Activated CD8-positive, alpha-beta memory T cell treated with anti-CD3 and anti-CD28 coated beads for 1 hour (primary cell): Measurements from ENCODE around the gene NUDT1.

Experiments
- DNase-seq, 2 donors: peaks; one replicate each; pipeline ENCODE4 v3.0.0-alpha.2; 2020; ENCODE audit warnings: low read depth in 1 of 2; ENCODE audit errors: extremely low read depth in 1 of 2

The NUDT1 gene

DNA sequence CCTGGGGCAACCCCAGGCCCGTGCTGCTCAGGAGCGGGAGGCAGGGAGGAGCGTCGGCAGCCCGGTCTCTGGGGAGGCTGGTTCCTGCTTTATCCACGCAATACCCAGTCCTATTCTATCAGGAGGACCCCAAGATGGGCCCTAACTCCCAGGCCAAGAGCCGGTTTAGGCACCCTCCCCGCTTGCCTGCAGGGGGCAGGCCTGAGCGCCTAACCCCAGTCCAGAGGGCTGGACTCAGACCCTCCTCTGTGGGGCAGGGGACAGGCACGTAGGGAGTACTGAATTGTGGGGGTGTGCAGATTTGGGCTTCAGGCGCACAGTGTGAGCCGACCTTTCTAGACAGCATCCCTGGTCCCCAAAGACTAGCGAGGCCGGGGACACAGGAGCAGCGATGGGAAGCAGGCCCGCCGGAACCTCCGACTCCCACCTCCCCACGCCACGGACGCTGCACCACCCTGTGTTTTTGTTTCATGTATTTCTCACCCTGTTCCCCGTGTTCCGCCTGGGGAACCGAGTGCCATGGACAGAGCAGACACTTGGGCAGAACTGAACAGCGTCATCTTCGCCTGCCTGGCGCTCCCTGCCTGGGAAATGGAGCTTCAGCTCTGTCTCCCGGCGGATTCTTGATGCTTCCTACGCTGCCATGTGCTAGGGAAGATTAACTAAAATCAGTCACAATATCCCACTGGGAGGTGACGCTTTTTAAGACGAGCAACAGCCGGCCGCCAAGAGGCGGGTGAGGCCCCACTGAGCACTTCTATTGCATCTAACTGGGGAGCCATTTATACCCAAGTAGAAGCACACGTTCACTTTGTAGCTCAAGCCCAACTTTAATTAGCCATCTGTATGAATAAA lies 5.3 kb downstream of the NUDT1 start:
- no peak for DNase-seq

DNA sequence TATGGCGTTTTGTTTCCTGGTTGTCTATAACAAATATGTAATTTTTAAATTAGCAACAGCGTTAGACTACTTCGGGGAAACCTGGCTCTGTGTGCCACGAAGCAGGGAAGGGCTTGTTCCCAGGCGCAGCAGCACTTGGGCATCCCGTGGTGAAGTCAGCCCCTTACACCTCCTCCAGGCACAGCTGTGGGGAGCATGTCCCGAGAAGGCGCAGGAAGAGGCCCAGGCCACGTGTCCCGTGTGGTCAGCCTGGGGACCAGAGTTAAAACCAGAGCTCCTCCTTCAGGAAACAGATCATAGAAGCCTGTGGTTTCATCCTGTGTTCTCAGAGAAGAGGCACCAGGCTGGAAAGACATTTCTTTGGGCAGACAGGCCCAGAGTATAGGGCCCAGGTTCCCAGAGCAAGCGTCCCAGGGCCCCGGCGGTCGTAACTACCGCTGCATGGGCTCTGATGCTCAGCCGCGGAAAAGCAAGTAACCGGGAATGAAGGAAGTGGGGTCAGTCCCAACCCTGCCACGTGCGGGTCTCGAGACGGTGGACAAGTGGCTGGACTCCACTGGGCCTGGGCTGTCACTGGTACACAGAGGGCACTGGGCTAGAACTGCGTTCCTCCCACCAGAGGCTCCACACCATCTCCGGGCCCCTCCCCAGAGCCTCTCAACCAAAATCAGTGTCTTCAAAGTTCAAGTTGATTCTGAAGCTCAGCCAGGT lies 7.1 kb downstream of the NUDT1 start:
- no peak for DNase-seq

DNA sequence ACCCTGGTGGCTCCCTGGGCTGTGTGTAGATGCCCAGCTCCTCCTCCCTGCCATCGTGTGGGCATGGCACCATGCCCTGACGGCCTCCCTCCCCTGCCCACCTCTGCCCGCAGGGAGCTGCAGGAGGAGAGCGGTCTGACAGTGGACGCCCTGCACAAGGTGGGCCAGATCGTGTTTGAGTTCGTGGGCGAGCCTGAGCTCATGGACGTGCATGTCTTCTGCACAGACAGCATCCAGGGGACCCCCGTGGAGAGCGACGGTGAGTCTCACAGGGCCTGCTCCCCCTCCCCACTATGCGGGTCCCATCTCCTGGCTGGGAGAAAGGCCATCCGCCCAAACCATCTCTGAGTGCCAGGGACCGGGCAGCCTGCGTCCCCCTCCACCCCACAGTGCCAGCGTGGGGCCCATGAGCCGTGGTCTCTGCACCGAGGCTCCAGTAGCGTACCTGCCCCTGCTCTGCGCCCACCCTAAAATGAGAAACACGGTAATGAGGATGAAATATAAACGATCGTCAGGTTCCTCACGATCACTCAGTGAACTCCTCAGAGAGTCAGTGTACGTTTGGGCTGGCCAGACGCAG lies 7.8 kb downstream of the NUDT1 start:
- DNase-seq, result no peak

DNA sequence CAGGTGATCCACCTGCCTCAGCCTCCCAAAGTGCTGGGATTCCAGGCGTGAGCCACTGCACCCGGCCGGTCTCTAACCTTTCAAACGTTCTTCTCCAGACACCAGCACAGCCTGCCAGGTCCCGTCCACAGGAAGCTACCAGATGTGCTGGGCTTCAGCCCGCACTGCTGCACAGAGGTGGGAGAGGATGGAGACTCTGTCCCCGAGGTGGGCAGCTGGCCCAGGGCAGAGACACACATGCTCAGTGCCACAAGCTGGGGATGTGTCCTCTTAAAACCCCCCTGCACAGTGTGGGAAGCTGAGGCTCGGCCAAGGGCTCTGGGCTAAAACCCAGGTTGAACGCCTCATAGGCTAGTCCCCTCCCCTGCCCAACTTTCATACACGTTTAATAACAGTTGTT lies 9.4 kb downstream of the NUDT1 start:
- no peak for DNase-seq

DNA sequence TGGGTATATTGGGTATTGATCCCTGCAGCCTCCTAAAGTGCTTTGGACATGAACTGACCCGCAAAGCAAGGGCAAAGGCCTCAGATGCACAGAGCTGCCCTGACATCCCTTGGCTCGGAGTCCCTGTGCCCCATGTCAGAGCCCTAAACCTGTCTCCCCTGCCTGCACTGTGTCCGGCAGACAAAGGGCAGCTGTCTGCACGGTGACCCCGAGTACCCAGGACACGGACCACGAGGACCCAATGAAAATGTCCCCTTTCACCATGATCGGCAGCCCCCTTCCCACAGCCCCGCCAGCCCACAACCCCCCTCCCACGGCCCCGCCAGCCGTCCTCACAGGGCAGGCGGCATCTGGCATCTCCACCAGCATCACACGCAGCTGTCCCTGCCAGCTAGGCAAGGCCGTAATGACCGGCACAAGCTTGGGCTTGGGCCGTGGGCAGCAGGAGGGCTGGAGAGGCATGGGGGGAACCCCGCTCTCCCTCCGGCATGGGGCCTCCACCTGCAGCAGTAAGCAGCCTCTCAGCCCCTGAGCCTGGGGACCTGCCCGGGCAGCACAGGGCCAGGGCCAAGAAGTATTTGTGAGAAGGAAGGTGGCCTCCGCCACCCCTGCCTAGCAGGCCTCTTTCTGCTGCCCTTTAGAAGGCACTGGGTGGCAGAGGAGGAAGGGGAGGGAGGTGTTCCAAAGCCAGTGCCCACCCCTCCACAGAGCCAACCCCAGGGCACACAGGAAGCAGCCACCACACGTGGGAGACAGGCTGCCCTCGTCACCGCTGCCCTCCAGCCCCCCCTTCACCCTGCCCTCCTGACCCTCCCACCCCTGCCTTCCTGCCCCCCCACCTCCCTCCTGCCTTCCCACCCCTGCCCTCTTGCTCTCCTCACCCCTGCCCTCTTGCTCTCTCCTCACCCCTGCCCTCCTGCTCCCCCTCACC lies 10.1 kb downstream of the NUDT1 start:
- no peak for DNase-seq

DNA sequence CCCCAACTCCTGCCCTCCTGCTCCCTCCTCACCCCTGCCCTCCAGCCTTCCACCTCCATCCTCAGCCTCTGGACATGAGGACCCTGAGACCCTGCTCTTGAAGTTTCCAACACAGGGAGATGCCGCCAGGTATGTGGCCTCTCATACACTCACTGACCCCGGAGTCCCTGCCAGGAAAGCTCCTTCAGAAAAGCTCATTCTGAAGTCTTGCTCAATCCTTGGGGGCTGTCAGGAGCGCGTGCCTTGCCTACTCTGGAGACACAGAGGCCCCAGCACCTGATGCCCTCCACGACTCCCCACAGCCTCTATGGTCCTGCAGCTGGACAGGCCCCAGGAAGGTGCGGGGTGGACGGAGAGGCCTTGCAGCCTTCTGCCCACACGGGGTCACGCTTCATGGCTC lies 11.0 kb downstream of the NUDT1 start:
- DNase-seq, result no peak

DNA sequence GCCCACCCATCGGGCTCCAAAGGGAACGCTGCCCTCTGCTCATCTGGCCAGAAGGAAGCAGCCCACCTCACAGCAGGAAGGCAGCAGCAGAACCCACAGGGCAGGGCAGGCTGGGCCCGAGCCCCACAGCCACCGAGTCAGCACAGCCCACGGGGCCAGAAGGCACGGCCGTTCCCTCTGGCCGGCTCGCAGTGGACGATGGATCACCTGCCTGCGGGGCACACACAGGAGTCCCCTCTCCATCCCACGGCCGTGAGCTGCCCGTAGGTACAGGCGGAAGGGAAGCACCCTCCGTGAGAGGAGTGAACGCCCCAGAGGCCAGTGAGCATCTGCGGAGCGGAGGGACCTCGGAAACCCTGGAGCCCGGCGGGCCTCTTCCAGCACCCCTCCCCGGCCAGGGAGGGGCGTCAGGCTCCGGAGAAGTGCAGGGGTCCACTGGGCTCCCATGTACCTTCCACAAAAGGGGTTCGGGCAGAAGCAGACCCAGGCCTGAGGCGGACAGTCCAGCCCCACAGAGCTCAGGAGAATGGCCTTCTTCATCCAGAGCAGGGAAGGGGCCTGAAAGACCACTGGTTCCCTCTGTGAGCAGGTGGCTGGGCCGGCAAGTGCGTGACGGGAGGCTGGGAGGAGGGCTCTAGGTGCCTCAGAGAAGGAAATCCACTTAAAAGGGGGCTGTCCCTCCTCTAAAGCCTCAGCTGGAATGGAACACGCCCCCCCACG lies 11.7 kb downstream of the NUDT1 start:
- DNase-seq, result no peak

DNA sequence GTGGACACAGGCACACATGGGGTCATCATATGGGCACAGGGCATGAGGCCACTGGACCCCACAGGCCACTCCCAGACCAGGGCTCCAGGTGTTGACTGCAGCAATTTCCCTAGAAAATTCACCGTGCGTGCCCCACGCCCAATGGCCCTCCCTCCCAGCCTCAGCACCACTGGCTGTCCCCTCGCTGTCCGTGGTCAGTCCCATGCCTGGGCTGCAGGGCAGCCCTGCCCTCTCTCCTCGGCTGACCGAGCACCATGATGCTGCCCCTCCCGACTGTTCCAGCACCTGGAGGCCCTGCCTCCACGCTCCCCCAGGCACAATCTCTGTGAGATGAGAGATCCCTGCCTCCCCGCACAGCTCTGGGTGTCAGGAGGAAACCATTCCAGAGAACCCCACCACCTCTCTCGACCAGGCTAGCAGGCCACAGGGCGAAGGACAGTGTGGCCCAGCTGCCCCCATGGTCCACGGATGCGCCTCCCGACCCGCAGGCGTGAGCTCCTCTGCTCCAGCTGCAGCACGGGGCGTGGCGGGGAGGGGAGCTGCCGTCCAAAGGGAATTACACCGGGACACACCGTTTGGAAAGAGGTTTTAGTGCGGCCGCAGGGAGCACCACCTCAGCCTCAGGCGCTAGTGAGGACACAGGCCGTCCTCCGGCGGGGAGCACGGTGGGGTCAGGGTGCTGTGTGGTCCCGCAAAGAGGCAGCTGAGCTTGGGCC lies 12.6 kb downstream of the NUDT1 start:
- DNase-seq, result no peak

DNA sequence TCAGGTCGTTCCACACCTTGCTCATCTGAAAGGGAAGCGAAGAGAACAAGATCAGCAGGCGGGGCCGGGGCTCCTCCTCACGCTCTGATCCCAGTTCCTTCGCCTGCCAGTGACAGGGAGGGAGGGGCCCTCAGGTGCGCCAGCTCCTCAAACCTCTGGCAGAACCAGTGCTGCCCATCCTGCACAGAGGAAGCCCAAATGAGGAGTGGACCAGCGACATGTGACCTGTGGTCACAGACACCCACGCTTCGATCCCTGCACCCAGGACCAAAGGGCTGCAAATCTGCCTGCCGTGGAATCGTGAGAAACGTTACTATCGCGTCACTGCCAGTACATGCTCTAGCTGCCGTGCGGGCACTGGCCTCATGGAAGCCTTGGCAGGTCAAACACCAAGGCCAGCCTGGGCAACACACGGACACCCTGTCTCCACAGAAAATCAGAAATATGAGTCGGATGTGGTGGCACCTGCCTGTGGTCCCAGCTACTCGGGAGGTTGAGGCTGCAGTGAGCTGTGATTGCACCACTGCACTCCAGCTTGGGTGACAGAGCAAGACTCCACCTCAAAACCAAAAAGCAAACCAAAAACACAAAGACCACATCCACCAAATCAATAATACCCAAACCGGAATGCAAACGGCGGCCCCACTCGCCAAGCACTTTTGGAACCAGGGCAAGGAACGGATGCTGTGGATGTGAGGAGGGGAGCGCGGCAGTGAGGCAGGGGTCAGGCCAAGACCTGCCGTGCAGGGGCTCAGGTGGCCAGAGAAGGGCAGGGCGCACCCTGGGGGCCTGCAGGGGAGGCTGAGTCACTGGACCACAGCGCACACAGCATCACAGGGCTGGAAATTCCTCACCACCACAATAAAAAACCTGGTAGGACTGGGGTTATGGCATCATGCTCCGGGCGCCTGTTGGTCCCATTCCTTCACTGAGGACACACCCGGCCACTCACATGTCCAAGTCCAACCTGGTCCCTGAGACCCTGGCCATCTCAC lies 13.4 kb downstream of the NUDT1 start:
- no peak for DNase-seq

DNA sequence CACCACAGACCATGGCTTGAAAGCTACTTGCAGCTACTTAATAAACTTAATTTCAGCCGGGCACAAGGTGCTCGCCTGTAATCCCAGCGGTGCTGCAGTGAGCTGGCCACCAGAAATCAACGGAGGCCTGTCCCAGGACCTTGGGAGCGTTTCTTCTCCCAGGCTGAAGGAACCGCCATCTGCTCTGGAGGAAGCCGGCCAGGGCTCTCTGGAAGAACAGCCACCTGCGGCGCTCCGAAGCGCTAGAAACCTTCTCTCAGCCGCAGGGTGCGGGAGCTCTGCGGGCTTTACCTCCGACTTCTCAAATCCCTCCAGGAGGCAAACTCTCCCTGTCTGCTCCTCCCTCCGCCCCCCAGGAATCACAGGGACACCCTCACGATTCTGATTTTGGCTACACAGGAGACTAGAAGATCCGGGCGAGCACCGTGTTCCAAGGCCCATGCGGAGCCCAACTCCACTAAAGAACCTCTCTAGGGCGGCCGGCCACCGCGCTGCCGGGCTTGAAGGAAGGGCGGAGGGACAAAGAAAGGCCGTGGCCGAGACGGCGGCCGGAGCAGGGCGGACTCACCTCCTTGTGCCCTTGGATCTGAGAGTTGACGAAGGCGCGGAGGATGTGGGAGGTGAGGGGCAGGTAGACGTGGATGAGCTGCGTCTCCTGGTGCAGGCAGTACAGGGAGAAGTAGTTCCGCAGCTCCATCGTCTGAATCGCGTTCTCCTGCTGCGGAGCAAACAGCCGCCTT lies 14.4 kb downstream of the NUDT1 start:
- no peak for DNase-seq

DNA sequence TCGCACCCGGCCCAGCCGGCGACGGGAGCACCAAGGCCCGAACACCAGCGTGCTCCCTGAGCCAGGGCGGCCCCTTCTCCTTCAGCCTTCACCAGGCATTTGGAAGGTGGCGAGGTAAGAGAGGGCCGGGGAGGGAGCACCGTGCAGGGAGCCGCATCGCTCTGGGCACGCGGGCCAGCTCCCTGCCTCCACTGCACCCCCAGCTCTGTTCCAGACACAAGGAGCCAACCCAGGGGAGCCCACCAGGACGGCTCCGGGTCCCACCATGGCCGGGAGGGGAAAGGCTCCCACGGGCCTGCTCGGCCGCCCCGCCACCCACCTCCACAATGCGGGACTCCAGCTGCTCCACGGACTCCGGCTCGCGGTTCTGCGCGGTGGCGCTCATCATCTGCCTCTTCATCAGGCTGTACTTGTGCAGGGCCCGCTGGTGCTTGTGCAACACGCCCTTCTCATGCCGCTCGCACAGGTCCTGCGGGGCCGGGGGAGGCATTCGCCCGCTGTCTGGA lies 15.1 kb downstream of the NUDT1 start:
- no peak for DNase-seq

DNA sequence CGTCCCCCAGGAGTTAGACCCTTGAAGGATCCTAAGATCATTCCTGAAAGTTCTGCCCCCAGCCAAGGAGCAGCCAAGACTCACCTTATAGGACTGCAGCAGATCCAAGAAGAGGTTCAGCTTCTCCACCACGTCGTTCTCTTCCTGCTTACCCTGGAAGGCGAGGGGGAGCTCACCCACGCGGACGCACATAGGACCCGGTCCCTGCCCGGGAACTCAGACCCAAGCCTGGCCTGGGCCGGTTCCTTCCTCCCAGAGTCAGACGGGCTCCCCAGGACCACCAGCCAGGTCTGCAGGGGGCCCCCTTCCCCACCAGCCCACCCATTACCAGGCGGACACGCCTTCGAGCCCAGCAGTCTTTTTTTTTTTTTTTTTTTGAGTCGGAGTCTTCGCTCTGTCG lies 15.6 kb downstream of the NUDT1 start:
- no peak for DNase-seq

DNA sequence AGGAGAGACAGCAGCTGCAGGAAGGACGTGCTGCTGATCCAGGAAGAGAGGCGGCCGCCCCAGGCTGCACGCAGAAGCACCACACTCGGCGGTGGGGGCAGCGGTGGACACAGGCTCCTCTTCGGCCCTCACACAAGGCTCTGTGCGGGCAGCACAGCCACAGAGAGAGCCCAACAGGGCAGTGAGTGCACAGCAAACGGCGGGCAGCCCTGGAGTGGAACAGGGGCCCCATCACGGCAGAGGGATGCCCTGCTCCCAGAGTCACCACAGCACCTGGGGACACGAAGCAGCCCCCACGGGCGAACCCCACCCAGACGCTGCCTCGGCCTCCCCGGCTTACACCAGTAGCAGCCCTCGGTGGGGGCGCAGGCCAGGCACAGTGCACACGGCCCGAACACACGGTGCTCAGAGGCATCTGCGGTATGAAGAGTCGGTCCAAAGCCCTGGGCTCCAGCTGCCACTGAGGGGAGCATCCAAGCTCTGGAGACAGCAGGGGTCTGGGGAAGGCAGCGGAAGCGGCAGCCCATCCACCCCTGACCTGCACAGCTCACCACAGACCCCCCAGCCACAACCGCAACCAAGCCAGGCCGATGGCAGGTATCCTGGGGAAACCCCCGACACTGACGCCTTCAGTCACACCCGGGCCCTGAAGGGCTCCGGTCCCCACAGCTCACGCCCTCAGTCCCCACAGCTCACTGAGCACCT lies 16.8 kb downstream of the NUDT1 start:
- no peak for DNase-seq

DNA sequence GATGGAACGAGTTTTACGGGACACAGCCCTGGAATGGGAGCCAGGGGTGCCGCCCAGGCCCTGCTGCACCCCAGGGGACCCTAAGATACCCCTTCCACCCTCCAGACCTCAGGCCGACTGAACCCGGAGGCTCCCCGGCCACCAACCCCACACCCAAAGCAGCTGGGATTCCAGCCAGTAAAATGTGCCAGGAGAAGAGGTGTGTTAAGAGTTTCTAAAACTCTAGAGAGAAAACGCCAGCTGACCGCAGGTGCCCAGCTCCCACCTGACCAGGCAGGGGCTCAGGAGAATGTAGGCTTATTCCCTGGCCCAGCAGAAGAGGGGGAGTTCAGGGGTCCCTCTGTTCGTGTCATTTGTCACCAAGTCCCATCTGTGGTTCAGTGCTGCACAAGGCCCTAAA lies 17.5 kb downstream of the NUDT1 start:
- DNase-seq, result no peak

DNA sequence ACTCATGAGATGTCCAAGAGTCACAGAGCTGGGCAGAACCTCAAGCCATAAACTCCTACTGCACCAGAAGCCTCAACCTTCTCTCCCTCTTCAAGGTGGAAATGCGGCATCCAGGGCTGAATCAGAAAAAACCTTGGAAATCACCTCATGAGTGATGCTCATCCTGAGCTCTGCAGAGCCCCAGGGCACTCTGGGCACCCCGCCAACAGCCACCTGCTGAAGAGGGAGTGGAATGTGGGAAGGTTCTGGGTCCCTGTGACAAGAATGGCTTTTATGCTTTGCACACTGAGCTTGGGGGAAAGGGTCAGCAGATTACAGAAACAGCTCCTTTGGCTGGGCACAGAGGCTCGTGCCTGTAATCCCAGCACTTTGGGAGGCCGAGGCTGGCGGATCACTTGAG lies 18.8 kb downstream of the NUDT1 start:
- no peak for DNase-seq

DNA sequence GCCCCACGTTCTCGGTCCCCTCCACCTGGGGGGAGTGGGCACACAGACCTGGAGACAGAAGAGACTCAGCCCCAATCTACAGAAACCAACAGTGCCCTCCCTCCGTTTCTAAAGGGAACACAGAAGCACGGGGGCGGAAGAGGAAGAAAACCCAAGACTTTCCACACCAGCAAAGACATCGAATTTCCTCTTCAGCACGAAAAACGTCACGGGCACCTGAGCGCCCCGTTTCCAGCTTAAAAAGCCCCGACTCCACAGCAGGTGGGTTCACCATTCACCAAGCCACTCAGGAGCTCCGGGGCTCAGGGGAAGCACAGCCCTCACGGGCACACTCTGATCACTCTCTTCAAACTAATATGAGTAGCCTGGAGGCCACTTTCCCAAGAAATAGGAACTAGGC lies 19.6 kb downstream of the NUDT1 start:
- no peak for DNase-seq

DNA sequence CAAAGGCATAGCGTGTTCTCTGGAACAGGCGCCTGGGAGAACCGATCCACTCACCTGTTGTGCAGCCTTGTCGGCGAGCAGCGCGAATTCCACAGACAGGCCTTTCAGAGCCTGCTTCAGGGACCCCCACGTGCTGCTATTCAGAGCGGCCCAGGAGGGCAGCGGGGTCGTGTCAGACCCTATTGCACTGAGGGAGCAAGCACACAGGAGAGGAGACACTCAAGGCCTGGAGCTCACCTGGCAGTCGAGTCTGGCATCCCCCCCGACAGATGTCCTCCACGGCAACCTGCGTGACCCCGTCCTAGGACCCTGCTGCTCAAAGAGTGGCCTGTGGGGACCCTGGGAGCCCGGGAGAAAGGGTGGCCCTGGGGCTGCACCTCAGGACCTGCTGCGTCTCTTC lies 21.1 kb downstream of the NUDT1 start:
- DNase-seq, result no peak
